ENCODE measurements around the gene UROC1.

Gene UROC1

DNA sequence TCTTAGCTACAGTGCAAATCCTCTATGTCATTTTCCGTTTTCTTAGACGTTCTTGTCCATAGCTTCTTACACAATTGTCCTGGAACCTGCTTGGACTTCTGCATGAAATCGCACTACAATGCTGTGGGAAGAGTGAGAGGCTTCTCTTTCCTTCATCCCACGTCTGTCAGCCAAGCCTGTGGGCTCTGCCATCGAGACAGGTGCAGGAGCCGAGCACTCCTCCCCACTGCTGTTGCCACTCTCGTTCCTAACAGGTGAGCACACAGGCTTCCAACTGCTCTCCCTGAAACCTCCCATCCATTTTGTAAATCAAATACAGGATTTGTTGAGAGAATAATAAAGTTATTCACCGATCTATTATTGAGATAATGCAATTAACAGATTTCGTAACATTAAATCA, 65.4 kb downstream of the UROC1 start:
- no peak overlapping the region for H3K27ac ChIP-seq (ENCODE audit: insufficient read depth, low read depth, low read length, poor library complexity, severe bottlenecking)
- no peaks in the 10 kb centered on the region for H3K27me3 ChIP-seq (ENCODE audit: control insufficient read depth, insufficient read depth, low read length, poor library complexity, severe bottlenecking)
- no peaks in the 10 kb centered on the region for H3K9me3 ChIP-seq (ENCODE audit: control insufficient read depth, low read length)
- no peak overlapping the region for H3K4me3 ChIP-seq (ENCODE audit: insufficient read depth, low read depth, low read length)
- 94% methylated on average over 7 of the region's 9 CpGs for WGBS, 2 experiments
- no peaks in the 10 kb centered on the region for H3K4me1 ChIP-seq (ENCODE audit: control insufficient read depth, insufficient read depth, low read length)
- peaks cover 16% of the 10 kb centered on the region for H3K36me3 ChIP-seq (ENCODE audit: control insufficient read depth, insufficient read depth, low read length)

DNA sequence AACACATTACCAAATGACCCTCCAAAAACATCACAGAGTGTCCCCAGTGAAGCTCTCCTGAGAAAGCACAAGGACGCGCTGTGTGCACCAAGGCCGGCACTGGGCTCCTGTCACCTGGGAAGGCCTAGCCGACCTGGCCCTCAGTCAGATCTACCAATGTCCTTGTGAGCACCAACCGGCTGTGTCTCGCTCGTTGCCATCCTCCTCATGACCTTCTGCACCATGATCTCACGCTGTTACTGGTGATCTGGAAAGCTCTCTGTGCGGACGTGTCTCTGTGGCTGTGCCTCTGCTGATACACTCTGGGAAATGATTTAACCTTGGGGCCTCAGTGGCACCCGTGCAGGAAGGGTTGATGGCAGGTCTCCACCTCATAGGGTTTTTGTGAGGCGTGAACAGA, 66.1 kb downstream of the UROC1 start:
- Histone ChIP-seq H3K4me1 (ENCODE audit: control insufficient read depth, insufficient read depth, low read length) (no peaks in the 10 kb centered on the region), H3K27ac (ENCODE audit: insufficient read depth, low read depth, low read length, poor library complexity, severe bottlenecking) (no peak overlapping the region), H3K4me3 (ENCODE audit: insufficient read depth, low read depth, low read length) (no peak overlapping the region), H3K36me3 (ENCODE audit: control insufficient read depth, insufficient read depth, low read length) (peaks cover 11% of the 10 kb centered on the region), H3K9me3 (ENCODE audit: control insufficient read depth, low read length) (no peaks in the 10 kb centered on the region), H3K27me3 (ENCODE audit: control insufficient read depth, insufficient read depth, low read length, poor library complexity, severe bottlenecking) (no peaks in the 10 kb centered on the region)
- WGBS, 2 experiments = 94 to 95% methylated on average over 12 of the region's 12 CpGs

DNA sequence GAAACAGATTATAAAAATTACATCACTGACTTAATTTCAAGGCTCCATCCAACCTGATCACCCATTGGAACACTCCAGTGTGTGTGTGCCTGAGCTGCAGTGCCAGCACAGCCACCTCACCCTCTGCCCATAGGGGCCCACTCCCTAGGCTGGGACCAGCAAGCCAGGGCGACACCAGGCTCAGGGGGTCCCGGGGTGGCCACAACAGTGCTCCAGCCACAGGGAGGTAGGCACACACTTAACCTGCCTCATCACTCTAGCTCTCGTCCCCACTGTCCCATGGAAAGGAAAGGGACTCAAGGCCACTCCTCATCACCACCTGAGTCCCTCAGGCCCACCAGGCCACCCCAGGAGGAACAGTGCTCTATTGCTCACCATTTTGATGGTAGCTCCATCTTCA, 66.8 kb downstream of the UROC1 start:
- WGBS, 2 experiments = 92 to 93% methylated on average over 3 of the region's 3 CpGs
- Histone ChIP-seq H3K4me3 (ENCODE audit: insufficient read depth, low read depth, low read length) (no peak overlapping the region), H3K27ac (ENCODE audit: insufficient read depth, low read depth, low read length, poor library complexity, severe bottlenecking) (no peak overlapping the region), H3K4me1 (ENCODE audit: control insufficient read depth, insufficient read depth, low read length) (no peaks in the 10 kb centered on the region), H3K27me3 (ENCODE audit: control insufficient read depth, insufficient read depth, low read length, poor library complexity, severe bottlenecking) (no peaks in the 10 kb centered on the region), H3K9me3 (ENCODE audit: control insufficient read depth, low read length) (no peaks in the 10 kb centered on the region), H3K36me3 (ENCODE audit: control insufficient read depth, insufficient read depth, low read length) (peaks cover 4% of the 10 kb centered on the region)

DNA sequence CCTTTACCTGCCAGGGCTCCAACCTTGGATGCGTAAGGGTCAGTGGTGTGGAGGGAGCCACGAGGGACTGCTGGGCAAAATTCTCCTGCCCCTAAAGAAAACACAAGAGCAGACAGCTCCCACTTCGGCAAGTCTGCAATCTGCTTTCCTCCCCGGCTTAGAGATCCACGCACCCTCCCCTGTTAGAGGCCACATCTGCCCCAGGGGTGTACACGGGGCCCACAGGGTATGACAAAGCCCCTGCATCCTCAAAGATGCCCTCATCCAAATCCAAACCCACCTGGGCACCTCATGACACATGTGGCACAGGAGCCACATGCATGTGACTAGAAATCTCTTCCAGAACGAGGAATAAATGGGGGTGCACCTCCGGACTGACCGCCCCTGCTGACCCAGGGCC, 67.4 kb downstream of the UROC1 start:
- no peaks in the 10 kb centered on the region for H3K4me1 ChIP-seq (ENCODE audit: control insufficient read depth, insufficient read depth, low read length)
- WGBS, 2 experiments = 81 to 85% methylated on average over 9 of the region's 9 CpGs
- H3K4me3 ChIP-seq (ENCODE audit: insufficient read depth, low read depth, low read length) = no peak overlapping the region
- no peak overlapping the region for H3K27ac ChIP-seq (ENCODE audit: insufficient read depth, low read depth, low read length, poor library complexity, severe bottlenecking)
- peaks cover 4% of the 10 kb centered on the region for H3K36me3 ChIP-seq (ENCODE audit: control insufficient read depth, insufficient read depth, low read length)
- H3K9me3 ChIP-seq (ENCODE audit: control insufficient read depth, low read length) = no peaks in the 10 kb centered on the region
- H3K27me3 ChIP-seq (ENCODE audit: control insufficient read depth, insufficient read depth, low read length, poor library complexity, severe bottlenecking) = no peaks in the 10 kb centered on the region

DNA sequence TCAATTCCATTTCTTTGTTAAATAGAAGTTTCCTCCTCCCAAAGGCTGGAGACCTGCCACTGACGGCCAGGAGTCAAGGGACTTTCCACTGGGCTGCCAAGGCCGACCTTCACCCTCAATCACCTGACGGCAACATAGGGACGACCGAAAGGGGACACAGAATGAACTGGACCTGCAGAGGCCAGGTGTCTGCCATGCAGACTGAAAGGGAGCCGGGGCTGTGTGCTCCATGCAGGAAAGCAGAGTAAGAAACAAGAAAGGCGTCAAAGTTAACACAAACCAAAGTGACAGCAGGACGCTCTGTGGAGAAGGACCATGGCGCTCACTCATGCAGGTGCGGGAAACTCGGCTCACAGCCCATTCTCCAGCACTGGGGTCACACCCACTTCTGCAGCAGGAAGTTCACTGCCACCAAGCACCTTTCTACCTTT, 67.9 kb downstream of the UROC1 start:
- Histone ChIP-seq H3K9me3 (ENCODE audit: control insufficient read depth, low read length) (no peaks in the 10 kb centered on the region), H3K4me1 (ENCODE audit: control insufficient read depth, insufficient read depth, low read length) (no peaks in the 10 kb centered on the region), H3K36me3 (ENCODE audit: control insufficient read depth, insufficient read depth, low read length) (peaks cover 4% of the 10 kb centered on the region), H3K27me3 (ENCODE audit: control insufficient read depth, insufficient read depth, low read length, poor library complexity, severe bottlenecking) (no peaks in the 10 kb centered on the region), H3K27ac (ENCODE audit: insufficient read depth, low read depth, low read length, poor library complexity, severe bottlenecking) (no peak overlapping the region), H3K4me3 (ENCODE audit: insufficient read depth, low read depth, low read length) (no peak overlapping the region)
- WGBS, 2 experiments = 90 to 93% methylated on average over 11 of the region's 11 CpGs

DNA sequence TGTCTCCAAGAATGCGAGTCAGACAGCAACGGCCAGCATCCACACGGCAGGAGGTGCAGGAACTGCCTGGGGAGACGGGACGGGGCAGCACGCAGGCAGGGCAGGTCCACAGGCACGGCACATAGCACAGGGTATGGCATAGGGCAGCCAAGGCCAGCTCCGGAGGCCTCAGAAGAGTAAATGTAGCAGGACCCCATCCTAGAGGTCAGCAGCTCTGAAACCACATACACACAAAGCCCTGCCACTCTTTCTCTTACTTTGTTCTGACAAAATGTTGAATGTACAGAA, 68.7 kb downstream of the UROC1 start:
- no peak overlapping the region for H3K4me3 ChIP-seq (ENCODE audit: insufficient read depth, low read depth, low read length)
- H3K27me3 ChIP-seq (ENCODE audit: control insufficient read depth, insufficient read depth, low read length, poor library complexity, severe bottlenecking) = no peaks in the 10 kb centered on the region
- H3K9me3 ChIP-seq (ENCODE audit: control insufficient read depth, low read length) = no peaks in the 10 kb centered on the region
- no peak overlapping the region for H3K27ac ChIP-seq (ENCODE audit: insufficient read depth, low read depth, low read length, poor library complexity, severe bottlenecking)
- WGBS, 2 experiments = 88 to 89% methylated on average over 8 of the region's 8 CpGs
- H3K36me3 ChIP-seq (ENCODE audit: control insufficient read depth, insufficient read depth, low read length) = peaks cover 4% of the 10 kb centered on the region
- H3K4me1 ChIP-seq (ENCODE audit: control insufficient read depth, insufficient read depth, low read length) = no peaks in the 10 kb centered on the region

DNA sequence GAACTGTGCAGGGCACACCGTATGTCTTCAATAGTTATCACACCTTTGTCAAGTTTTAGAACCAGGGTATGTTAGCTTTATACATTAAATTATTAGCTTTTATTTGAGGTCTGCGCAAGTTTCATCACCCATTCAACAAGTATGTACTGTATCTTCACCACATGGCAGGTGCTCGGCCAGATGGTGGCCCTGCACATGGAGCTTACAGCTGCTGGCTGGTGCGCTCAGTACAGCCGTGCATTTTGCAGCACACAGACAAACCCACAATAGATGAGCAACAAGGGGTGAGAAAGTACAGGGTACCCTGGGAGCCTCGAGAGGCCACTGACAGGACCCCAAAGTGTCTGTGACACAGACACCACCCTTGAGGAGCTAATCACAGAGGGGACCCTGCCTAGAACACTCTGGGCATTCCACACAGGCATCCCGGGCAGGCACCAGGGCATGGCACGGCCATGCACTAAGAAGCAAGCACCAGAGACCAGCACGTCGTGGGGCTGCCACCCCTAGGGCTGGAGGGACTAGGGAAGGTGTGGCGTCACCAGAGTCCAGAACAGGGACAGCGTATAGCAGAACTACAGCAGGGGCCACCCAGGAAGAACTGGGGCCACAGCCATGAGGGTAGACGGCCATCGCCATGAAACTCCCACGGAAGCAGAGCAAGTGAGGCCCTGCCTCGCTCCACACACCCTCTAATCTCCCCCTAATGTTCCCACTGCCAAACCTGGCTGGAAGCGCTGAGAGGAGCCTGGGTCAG, 69.3 kb downstream of the UROC1 start:
- Histone ChIP-seq H3K9me3 (ENCODE audit: control insufficient read depth, low read length) (no peaks in the 10 kb centered on the region), H3K4me1 (ENCODE audit: control insufficient read depth, insufficient read depth, low read length) (no peaks in the 10 kb centered on the region), H3K4me3 (ENCODE audit: insufficient read depth, low read depth, low read length) (no peak overlapping the region), H3K27me3 (ENCODE audit: control insufficient read depth, insufficient read depth, low read length, poor library complexity, severe bottlenecking) (no peaks in the 10 kb centered on the region), H3K27ac (ENCODE audit: insufficient read depth, low read depth, low read length, poor library complexity, severe bottlenecking) (no peak overlapping the region), H3K36me3 (ENCODE audit: control insufficient read depth, insufficient read depth, low read length) (peaks cover 4% of the 10 kb centered on the region)
- 95 to 96% methylated on average over 17 of the region's 17 CpGs for WGBS, 2 experiments

DNA sequence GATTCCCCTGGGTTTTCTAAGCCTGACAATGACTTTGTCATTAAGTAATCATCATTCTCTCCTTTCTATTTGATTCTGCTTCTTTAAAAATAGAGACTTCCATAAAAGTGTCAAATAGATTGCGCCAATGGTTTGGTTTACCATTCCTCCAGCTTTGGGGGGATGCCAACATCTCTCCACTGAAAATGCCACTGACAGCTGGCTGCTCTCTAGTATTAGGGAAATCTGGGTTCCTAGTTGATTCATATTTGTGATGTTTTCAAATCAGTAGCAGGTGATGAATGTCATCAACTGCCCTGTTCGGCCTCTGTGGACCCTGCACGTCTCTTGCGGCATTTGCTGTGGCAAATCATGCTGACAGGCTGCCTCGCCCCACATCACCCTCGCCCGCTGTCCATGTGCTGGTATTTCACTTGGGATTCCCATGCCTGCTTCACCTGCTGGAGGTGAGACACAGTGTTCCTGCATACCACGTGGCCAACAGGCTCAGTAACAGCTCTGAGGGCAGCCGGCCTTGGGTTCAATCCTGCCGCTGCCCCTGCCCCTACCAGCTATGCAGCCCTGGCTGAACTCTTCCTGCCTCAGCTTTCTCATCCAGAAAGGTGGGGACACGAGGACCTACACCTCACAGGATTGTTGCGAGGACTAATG, 70.0 kb downstream of the UROC1 start:
- no peaks in the 10 kb centered on the region for H3K4me1 ChIP-seq (ENCODE audit: control insufficient read depth, insufficient read depth, low read length)
- no peaks in the 10 kb centered on the region for H3K27me3 ChIP-seq (ENCODE audit: control insufficient read depth, insufficient read depth, low read length, poor library complexity, severe bottlenecking)
- peaks cover 4% of the 10 kb centered on the region for H3K36me3 ChIP-seq (ENCODE audit: control insufficient read depth, insufficient read depth, low read length)
- 90 to 94% methylated on average over 12 of the region's 12 CpGs for WGBS, 2 experiments
- H3K27ac ChIP-seq (ENCODE audit: insufficient read depth, low read depth, low read length, poor library complexity, severe bottlenecking) = no peak overlapping the region
- H3K9me3 ChIP-seq (ENCODE audit: control insufficient read depth, low read length) = no peaks in the 10 kb centered on the region
- H3K4me3 ChIP-seq (ENCODE audit: insufficient read depth, low read depth, low read length) = no peak overlapping the region

DNA sequence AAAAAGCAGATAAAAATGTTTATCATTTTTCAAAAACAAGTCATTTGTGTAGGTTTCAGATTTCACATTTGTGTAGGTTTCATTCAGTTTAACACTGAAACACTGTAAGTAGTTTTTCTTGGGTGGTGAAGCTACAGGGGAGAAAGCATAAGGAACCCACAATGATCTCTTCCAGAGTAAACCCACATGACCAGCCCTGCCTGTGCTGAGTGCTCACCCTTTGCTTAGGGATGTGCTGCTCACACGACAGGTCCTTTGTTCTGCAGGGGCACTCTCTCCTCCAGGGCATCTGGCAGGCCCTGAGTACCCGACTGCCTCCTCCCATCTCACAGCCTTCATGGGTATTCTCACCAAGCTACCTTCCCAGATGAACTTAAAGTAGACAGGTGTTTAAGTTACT, 70.8 kb downstream of the UROC1 start:
- WGBS, 2 experiments = 41 to 52% methylated on average over 1 to 2 of the region's 2 CpGs
- Histone ChIP-seq H3K4me1 (ENCODE audit: control insufficient read depth, insufficient read depth, low read length) (peaks cover 2% of the 10 kb centered on the region), H3K27ac (ENCODE audit: insufficient read depth, low read depth, low read length, poor library complexity, severe bottlenecking) (no peak overlapping the region), H3K4me3 (ENCODE audit: insufficient read depth, low read depth, low read length) (no peak overlapping the region), H3K36me3 (ENCODE audit: control insufficient read depth, insufficient read depth, low read length) (peaks cover 4% of the 10 kb centered on the region), H3K9me3 (ENCODE audit: control insufficient read depth, low read length) (no peaks in the 10 kb centered on the region), H3K27me3 (ENCODE audit: control insufficient read depth, insufficient read depth, low read length, poor library complexity, severe bottlenecking) (no peaks in the 10 kb centered on the region)

DNA sequence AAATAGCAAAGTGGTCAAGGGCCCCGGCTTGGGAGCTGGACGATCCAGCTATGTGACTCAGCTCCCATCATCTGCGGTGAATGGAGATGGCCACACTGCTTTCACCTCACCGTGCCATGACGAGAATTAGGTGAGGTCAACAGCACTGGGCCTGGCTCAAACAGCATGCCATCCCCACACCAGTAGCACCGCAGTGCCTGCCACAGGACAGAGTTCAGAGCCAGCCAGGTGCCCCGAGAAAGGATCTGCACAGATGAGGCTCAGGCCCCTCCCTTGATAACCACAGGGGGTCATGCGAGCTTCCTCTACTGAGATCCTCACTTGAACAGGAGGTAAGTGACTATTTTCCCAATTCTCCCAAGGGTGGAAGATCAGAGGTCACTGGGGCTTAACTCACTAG, 71.3 kb downstream of the UROC1 start:
- WGBS, 2 experiments = 85 to 90% methylated on average over 8 of the region's 8 CpGs
- Histone ChIP-seq H3K36me3 (ENCODE audit: control insufficient read depth, insufficient read depth, low read length) (peaks cover 4% of the 10 kb centered on the region), H3K27me3 (ENCODE audit: control insufficient read depth, insufficient read depth, low read length, poor library complexity, severe bottlenecking) (no peaks in the 10 kb centered on the region), H3K4me3 (ENCODE audit: insufficient read depth, low read depth, low read length) (no peak overlapping the region), H3K9me3 (ENCODE audit: control insufficient read depth, low read length) (no peaks in the 10 kb centered on the region), H3K27ac (ENCODE audit: insufficient read depth, low read depth, low read length, poor library complexity, severe bottlenecking) (no peak overlapping the region), H3K4me1 (ENCODE audit: control insufficient read depth, insufficient read depth, low read length) (peaks cover 7% of the 10 kb centered on the region)

Data from ectodermal cell (in vitro differentiated cells).